OCI-M2 (cell line): ENCODE data around the gene KCNJ12.
"Not testable (repeated sequence)": the region's sequence is repeated elsewhere in the genome, so short reads cannot be mapped to it uniquely, and the experiment has no call there.

Experiments
- DNase-seq: peaks from one replicate; lab custom pipeline; 2025; ENCODE audit not compliant: unreplicated experiment; lab: John Stamatoyannopoulos, UW

KCNJ12 gene

DNA sequence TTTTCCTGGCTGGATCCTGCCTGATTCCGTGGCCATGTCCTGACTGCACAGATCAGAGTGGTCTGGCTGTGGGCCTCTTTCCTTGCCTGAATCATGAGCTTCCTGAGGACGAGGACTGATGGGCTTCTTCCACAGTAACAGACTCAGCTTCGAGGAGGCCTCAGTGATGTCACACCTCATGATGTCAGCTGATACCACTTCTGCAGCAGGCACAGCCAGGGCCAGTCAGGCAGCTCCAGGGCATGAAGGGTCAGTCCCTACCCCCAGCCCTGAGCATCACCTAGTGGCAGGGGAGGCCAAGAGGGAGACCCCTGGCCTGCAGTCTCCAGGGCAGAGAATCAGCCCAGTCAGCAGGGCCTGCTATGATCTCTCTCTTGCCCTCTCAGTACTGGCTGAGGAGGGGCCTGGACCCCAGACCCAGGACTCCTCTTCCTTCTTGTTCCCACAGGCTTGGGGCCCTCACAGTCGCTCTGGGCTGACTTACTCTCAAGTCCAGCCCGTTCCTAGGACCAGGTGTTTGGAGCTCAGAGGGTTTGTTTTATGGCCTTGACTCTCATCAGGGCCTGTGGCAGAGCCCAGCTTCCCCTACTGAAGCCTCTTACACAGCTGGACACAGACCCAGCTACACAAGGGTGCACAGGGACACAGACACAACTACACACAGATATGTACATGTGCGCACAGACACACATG, 26.7 kb upstream of the KCNJ12 start:
- DNase-seq, result not testable (repeated sequence)

DNA sequence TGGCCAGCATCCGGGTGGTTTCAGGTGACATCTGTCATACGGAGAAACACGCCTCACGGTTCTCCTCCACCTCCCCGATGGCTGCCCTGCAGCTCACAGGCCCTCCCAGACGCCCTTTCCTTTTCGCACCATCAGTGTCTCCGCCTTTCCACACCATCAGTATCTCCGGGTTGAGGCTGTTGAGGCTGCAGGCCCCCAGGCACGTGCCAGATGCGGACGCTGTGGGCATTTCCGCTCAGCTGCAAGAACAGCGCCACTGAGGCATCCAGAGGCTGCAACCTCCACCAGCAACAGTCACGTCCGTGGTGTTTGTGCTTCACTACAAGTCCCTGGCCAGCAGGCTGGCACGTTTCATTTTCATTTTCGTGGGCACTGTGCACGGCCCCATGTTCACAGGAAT, 25.7 kb upstream of the KCNJ12 start:
- not testable (repeated sequence) for DNase-seq

DNA sequence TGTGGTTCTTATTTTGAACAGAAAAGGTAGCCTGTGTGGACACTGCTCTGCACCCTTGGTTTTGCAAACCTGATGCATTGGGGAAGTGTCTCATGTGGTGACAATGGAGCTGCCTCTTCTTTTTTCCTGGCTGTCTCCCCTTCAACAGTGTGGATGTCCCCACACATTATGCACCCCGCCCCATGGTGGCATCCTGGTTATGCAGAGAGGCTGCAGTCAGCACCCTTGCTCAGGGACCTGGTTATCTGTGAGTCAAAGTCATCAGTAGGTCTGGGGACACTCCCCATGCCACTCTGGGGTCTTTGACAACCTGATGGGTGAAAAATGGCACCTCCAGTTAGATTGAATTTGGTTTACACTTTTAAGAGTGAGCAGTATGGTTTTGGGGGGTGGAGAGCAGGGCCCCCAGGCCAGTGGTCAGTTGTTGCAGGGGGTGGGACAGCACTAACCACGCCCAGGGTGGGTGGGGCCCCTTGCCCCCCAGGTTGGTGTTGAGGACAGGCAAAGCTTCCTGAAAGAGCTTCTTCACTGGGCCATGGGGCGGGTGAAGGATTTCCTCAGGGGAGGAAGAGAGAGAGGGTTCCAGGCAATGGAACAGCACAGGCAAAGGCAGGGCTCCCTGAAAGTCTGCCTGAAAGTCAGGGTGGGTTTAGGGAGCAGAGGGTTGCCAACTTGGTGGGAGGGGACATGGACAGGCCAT, 24.6 kb upstream of the KCNJ12 start:
- no peak for DNase-seq

DNA sequence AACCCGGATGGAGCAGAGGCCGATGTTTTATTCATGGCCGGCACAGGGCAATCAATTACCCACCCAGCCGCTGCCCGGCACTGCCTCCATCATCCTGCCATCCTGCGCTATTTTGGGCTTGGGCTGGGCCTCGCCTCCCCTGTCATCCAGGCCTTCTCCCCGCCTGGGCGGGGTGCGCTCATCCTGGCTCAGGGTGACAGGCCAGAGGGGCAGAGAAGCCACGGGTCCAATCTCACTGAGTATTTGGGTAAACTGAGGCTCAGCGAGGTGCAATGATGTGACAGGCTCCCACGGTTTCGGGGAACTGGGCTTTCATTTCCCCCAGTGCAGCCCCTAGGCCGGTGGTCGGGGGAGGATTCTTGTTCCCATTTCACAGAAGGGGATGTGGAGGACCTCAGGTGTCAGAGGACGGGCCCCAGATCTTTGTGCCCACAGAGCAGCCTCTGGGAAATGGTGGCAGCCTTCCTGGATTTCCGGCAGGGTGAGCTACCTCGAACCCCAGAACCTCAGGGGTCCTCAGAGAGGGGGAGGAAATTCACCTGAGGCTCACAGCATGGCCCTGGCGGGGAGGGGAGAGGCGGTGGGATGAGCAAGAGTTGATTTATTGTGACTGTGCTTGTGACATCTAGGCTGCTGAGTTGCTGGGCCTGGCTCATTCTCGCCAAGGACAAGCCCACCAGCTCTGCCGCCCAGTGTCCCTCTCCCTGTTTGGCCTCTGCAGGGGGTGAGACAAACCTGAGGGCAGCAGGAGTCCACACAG, 23.8 kb upstream of the KCNJ12 start:
- no peak for DNase-seq

DNA sequence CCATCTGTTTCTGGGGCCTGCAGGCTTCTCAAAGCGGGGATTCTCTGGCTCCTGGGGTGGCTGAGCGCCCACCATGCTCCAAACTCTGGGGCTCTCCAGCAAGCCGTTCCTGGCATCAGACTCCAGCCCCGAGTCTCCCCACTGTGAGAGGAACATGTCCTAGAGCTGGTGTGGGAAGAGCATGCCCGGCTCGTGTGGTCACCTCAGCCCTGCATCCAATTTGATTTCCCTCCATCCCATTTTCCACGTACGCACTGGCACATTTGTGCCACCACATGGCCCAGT, 23.2 kb upstream of the KCNJ12 start:
- DNase-seq, result no peak

DNA sequence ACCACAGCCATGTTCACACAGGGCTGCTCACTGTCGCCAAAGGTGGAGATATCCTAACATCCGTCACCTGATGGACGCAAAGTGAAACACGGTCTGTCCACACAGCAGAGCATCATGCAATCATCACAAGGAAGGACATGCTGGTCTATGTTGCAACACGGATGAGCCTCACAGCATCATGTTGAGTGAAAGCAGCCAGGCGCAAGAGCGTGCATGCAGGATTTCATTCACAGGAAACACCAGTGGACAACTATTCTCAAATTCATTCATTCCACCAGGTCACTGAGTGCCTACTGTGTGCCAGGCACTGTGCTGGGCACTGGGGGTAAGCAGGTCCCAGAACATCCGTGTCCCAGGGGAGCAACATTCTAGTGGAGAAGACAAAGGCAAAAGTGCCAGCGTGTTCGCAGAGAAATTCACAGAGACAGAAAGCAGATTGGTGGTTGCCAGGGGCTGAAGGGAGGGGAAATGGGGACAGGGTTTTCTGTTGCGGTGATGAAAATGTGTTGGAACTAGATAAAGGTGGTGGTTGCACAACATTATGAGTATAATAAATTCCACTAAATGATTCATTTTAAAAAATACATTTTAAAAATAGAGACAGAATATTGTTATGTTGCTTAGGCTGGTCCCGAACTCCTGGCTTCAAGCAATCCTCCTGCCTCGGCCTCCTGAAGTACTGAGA, 22.7 kb upstream of the KCNJ12 start:
- DNase-seq, result no peak

DNA sequence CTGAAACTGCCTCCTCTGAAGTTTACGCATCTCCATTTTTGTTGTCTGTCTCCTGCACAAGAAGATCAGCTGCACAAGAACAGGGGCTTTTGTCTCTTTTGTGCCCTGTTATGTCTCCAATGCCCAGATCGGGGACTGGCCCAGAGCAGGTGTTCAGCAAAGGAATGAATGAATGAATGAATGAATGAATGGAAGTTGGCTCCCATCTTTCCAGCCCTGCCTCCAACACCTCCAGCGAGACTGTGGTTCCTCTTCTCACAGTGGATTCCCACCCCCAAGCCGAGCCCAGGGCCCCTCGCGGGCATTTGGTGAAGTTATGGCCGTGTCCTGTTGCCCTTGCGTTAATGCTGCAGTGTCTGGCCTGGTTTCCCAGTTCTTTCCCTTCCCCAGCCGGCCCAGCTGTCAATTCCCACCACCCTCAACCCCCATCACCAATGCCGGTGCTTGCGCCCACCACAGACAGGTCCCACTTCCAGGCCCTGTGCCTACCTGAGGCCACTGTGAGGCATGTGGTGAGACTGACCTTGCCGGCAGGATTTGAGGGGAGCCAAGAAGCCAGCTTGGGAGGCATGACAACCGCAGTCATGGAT, 21.3 kb upstream of the KCNJ12 start:
- DNase-seq, result no peak

DNA sequence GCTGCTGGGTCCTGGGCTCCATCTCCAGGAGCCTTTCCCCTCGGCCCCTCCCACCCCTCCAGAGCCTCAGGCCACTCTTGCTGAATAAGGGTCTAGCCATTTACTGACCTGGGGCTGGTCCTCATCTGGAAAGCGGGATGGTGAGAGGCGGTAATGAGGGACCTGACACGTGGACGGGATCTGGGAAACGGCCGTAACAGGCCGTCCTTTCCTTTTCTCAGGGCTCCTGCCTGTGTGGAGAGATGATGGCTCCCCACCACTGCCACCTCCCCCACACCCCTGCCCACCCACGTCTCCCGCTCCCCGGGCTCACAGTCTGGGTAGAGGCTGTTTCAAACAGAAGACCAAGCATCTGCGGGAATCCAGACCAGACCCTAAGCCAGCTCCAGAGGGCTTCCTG, 20.6 kb upstream of the KCNJ12 start:
- no peak for DNase-seq

DNA sequence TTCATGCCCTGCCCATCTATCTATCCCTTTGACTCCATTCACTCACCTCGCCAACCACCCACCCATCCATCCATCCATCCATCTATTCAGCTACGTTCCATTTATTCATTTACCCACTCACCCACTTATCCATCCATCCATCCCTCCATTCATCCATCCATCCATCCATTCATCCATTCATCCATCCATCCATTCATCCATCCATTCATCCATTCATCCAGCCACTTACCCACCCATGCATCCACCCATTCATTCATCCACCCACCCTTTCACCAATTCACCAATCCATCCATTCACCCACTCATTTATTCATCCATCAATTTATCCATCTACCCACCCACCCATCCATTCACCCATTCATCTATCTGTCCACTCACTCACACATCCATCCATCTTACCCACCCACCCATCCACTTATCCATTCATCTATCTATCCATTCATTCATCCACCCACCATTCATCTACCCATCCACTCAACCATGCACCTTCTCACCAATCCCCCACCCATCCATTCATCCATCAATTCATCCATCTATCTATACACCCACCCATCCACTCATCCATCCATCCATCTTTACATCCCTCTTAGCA, 19.5 kb upstream of the KCNJ12 start:
- DNase-seq, result no peak

DNA sequence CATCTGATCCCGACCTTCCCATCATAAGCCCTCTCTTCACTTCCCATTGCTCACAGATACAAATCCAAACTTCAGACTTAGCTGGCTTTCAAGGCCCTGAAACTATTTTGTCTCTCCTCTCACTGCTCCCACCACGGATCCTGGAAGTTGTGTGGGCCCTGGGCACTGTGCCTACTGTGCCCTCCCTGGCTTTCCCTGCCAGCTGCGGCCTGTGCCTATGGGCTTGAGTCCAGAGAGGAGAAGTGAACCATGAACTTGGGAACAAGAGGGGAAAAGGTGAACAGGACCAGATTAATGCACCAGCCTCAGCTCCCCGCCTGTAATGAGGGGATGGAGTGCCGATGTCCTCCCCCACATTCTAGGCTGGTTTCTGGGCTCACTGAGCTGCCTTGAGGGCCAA, 18.9 kb upstream of the KCNJ12 start:
- no peak for DNase-seq

DNA sequence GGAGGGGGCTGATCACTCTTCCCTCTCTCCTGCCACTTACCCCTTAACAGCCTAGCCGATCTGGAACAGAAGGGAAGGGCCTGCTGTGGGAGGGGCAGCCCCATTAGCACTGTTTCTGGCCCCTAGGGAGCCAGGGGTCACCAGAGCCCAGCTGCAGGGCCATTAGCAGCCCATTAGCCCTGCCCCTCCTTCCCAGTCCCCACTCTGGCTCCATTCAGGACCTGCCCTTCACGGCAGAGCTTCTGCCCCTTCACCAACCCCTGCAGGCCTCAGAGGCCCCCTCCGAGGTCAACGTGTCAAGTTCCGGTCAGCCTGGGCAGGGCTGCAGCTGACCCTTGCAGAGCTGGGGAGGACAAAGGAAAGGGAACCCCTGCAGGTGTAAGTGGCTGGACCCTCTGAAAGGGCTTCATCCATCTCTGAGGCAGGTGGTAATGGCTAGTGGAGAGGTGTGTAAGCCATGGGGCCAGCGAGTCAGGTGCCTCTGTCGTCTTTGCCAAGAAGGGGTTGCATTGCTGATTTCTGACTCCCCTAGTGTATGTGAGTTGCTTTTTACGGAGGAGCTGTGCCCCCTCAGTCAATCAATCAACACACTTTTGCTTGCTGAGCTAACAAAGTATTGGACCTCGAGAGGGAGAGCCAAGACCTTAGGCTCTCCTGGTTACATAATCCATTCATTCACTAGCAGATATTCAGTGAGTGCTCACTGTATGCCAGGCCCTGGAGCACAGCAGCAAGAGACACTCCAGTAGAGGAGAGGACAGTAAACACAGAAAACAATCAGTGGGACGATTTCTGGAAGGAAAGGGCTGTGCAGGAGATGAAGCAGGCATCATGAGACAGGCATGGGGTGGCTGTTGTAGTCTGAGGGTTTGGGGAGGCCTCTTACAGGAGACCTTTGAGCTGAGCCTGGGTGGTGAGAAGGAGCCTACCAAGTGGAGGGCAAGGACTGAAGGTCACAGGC, 18.2 kb upstream of the KCNJ12 start:
- no peak for DNase-seq

DNA sequence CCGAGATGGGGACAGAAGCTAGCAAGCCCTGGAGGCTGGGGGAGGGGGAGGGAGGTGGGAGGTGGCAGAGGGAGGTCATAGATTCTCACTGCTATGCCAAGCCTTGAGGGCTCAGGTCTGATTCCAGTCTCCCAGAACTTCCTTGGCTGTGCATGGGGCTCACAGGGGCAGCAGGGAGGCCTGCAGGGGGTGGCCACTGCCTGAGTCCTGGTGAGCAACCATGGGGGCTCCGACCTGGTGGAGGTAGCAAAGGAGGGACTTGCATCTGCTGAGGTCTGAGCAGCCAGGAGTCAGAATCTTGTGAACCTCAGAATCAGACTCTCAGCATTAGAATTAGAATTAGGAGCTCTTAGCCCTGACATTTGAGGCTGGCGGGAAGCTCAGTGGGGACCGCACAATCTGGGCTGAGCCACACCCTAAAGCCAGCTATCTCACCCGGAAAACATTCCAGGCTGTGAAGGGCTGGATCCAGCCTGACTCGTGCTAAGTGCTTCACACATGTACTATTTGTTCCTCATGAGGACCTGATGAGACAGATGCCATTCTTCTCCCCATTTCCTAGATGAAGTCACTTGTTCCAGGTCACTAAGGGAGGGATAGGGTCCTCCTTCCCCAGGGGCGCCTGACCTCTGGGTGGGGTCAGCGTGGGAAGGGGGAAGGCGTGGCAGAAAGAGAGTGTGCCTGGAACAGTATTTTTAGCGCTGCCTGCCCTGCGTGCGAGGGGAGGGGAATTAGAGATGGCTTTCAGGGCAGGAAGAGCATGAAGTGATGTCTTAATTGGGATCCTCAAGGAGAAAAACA, 17.3 kb upstream of the KCNJ12 start:
- DNase-seq, result no peak

DNA sequence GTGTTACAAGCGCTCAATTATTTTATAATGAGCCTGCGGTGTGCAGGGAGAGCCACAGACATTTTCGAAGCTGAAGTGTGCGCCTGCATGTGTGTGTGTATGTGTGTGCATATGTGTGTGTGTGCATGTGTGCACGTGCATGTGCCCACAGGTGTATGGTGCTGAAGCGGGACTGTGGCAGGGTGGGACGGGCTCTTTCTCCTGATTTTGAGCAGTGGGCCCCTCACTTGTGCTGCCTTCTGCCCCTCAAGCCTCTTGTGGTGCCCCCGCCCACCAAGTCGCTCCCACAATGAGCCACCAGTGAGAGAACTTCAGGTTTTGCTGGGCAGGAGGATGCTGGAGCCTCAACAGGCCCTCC, 16.7 kb upstream of the KCNJ12 start:
- DNase-seq, result no peak

DNA sequence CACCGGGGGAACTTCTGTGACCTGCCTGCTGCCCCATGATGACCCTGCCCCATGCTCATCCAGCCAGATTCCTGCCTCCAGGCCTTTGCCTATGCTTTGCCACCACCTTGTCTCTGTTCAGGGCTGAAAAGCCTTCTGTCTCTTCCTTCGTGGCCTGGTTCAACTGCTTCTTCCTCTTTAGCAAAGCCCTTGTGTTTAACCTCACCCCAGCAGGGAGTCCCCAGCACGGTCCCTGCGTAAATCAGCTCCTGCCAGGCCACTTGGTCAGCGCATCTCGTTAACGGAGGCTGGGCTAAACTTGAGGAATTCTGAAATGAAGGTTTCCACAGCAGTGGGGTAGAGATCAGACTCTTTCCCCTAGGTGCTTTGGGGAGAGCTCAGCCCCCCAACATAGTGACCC, 16.1 kb upstream of the KCNJ12 start:
- no peak for DNase-seq

DNA sequence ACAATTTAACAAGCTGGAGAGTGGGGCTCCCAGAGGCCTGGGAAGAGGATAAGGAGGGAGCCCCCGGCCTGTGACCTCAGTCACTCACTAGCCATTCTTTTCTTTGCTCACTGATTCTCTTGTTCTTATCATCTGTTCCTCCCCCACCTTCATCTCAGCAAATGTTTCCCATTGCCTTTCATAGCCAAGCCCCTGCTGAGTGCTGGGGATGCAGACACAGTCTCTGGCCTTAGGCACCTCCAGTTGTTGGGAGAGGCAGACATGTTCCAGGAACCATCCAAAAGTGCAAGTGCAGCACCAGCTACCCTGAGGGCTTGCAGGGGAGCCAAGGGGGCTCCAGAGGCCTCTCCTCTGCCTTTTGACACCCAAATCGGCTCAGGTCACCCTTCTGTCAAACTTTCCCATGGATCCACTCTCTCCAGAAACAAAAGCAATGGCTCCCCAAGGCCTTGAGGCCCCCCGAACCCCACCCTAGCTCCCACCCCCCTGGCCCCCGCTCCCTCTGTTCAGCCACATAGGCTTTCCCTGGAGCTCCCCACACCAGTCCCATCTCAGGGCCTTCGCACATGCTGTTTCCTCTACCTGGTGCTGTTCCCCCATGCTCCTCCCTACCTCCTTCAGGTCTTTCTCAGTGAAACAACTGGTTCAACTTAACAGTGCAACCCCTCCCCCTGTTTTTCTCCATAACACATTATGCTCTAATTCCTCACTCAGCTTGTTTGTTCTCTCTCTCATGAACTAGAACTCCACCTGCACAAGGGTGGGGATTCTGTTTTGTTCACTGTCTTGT, 14.9 kb upstream of the KCNJ12 start:
- no peak for DNase-seq

DNA sequence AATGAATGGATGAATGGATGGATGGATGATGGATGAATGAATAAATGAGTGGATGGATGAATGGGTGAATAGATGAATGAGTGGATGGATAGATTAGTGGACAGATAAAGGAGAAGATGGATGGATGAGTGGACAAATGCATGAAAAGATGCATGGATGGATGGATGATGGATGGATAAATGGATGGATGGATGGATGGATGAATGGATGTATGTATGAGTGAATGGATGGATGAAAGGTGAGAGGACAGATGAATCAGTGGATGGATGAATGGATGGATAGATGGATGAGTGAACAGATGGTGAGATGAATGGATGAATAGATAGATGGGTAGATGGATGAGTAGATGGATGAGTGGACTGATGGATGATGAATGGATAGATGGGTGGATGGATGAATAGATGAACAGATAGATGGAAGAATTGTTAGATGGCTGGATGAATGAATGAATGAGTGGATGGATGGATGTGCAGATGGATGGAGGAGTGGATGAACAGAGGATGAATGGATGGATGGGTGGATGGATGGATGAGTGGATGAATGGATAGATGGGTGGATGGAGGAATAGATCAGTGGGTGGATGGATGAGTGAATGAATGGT, 13.7 kb upstream of the KCNJ12 start:
- no peak for DNase-seq

DNA sequence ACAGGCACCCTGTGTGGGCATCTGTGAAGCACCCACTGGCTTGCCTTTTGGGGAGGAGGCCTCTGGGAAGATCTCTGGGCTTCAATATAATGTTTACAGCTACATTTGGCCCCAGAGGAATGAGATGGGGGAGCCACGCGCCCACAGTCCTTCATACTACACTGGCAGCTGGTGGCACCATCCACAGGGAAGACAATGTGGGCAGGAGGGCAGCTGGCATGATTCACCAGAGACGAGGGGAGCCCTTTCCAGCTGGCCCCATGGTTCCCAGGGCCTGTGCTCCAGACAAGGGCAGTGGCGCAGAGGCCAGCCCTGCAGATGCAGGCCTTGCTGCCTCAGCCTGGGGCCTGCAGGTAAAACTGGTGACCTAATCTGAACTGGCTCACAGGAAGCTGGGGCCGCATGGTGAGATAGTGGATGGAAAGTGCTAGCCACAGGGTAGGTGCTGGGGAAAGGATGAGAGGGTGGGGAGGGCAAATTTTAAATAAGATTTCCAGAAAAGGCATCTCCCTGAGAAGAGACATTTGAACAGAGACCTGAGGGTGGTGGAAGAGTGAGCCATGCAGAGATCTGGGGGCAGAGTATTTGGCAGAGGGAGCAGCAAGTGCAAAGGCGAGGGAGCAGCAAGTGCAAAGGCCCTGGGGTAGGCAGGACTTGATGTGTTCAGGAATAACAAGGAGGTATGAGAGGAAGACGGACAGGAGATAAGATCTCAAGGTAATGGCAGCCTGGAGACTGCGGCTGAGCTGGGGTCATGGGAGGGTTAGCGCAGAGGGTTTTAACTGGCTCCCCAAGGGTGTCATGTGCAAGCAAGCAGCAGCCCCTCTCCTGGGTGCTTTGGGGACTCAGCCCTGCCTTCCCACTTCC, 12.1 kb upstream of the KCNJ12 start:
- DNase-seq, result no peak
